Measurements from ENCODE around the gene ZNF101. TPM values are rescaled to one million over a fixed set of nuclear protein-coding genes. Genes with fewer than 3 reads are reported as not detected.

Gene ZNF101
- 1.9 and 5.4 TPM in 2 replicates for total RNA-seq

DNA sequence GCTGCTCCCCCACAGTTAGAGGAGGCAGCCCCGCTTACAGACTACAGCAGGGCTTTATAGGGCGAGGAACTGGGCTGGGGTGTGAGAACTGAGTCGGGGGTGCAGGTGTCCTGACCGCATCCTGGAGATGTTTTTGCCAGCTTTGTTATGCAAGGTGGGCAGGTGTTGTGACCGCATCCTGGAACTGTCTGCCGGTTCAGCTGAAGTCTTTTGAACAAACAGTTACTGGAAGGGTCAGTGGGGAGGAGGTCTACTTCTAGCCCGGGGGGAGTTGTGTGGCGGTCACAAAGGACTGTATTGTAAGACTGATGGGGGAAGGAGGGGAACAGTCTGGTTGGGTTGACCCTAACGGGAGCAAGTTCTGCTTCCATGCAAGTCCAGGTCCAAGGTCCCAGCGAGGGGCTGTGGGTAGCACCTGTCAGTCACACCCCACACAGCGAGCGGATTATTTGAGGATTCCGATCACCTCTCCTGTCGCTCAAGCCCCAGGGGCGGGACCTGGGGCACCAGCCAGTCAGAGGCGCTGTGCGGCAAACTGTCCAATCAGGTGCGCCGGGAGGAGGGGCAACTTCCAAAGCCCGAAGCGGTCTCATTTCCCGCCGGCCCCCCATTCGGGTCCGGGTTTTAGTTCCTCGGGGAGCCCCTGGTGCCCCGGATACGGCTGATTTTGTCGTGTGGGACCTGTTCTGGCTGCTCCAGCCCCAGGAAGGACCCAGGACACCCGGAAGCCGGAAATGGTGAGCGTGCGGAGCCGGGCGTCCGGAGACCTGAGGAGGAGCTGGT is at the start of gene ZNF101:
Gene ZNF101, plus strand, starts transcription at position 610 of the 783 bp plus-strand sequence. Its CDS starts 125 bp downstream, at position 735.

DNA sequence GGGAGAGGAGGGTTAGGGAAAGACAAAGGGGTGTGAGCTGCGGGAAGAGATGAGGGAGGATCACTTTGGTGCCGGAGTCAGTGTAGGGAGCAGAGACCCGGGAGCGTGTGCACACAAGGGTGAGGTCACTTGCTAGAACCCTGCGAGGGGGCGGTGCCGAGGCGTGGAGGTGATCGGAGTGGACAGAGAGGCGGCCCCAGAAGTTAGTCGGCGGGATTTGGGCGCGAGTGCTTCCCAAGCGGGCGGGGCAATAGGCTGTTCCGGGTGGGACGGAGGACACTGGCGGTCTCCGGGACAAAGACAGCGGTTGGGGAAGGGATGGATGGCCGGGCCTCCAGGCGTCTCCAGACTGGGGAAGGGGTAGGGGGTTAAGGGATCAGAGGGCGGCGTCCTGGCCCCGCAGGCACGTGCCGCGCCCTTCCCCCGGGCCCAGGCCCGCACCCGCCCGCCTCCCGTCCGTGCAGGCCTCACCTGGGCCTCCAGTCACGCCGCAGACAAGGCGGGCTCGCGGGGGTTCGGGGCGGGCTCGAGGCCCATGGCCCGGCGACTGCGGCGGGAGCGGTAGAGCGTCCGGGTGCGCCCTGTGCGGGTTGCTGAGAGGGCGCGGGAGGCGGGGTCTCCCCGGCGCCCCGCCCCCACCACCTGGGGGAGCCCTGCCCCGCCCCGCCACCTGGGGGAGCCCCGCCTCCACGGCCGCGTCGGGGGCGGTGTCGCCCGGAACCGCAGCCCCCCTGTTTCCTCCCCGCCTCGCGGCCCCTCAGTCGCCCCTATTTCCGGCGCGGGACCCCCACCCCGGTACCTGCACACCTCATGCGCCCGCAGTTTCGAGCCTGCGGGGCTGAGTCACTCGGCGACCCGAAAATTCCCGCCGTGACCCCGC is 40.8 kb upstream of the ZNF101 start, which contains the start of gene LPAR2:
Gene LPAR2, minus strand, starts transcription at position 600 of the 880 bp plus-strand sequence. CDS start 945 bp downstream, outside the sequence.

DNA sequence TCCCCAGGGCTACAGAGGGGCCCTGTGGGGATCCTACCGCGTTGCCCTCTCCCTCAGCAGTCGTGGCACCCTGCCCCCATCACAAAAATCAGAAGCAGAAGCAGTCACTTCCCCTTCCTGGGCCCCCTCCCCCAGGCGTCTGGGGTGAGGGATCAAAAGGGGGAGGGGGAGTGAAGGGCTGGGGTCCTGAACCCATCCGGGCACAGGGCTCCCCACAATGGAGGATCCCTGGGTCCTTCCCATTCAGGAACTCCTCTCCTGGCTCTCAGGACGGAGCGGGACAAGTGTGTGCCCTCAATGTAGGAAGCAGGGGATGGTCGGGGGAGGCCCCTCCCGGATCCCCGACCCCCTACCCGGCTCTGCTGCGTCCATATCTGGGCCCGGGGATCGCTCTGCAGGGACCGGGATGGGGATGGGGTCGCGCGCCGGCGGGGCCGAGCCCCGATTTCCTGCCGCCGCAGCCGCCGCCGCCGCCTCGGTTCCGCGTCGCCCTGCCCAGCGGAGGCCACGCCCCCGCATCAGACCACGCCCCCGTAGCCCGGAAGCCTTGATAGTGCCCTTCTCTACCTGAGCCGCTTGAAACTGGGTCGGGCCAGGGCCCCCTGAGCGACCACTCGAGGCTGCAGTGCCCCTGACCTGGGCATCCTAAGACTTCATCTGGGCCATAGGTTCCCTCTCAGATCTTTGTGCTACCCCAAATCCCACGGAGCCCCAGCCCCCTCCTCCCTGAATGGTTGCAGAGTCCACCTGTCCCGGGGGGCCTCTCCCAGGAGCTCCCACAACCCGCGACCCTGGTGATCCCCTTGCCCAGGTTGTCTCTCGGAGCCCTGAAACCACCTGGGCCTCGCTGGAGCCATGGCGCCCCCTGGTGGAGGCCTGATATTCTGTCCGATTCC is 25.2 kb upstream of the ZNF101 start, which contains the start of gene GMIP:
Gene GMIP, minus strand, starts transcription at position 500 of the 896 bp plus-strand sequence. Its CDS starts 128 bp downstream, at position 372.

DNA sequence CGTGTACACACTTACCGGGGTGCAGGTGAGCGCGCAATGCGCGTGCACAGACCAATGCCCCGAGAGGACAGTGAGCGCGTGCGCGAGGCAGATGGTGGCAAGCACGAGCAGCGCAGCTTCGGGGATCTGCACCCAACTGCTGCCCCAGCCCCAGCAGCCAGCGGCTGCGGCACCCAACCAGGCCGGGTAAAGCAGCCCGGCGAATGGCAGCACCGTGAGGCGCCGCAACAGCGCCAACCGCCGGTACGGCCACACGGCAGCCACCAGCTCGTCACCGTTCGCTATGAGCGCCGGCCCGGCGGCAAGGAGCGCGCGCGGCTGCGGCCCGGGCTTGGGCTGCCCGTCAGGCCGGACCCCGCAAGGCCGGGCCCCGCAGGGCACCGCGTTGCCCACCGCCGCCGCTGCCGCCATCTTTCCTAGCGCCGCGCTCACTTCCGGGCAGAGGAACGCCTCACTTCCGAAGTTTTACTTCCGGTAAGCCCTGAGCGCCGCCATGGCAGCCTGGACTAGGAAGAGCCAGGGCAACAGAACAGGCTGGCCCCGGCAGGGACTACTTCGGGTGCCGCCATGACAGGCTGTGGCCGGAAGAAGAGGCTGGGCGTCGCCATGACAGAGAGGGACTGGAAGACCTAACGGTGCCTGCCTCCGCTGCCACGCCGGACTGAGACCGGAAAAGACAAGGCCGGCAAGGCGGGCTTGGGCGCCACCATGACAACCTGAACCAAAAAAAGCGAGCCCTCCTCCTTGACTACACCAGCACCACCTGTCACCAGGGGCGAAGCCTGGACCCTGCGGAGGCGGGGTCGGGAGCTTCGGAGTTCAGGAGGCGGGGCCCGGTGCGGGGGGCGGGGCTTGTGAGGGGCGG is 5.2 kb upstream of the ZNF101 start, which contains the start of gene ATP13A1:
Gene ATP13A1, minus strand, starts transcription at position 421 of the 865 bp plus-strand sequence. Its CDS starts 10 bp downstream, at position 411.

DNA sequence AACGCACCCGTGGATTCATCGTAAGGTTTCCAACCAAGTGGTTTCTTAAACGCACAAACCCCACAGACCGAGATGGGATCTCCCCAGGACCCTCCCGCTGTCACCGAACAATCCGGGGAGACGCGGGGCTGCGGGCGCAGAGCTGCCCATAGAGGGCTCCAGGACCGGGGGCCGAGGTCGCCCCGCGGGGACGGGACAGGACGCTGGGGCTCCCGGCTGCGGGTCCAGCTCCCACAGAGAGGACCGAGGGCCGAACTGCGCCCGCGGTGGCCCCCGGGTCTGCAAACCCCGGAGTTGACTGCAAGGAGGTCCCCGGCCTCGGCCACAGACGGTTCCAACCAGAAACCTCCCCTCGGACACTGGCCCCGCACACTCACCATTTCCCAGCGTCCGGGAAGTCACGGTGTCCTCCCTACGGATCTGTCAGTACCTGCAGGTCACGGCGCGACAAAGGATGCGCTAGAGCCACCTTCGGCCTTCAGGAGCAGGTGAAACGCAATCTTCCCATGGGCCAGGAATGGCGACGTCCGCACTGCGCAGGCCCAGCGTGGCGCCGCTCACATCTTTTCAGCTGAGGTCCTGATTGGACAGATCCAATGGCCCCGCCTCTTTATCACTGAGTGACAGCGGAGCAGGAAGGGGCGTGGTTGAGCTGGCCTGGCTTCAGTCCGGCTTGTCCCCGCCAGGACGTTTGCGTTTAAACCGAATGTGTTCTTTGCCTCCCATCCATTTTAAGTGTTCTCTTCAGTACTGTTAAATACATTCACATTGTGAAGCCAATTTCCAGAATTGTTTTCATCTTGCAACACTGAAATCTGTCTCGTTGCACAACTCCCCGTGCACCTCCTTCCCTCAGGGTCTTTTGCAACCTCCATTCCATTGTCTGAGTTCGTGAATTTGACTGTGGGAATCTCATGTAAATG is 64.2 kb downstream of the ZNF101 start, which contains the start of gene ZNF14:
Gene ZNF14, minus strand, starts transcription at position 534 of the 923 bp plus-strand sequence. Its CDS starts 154 bp downstream, at position 380.

Other genes starting within 250 kb of the ZNF101 start
- 1.6 and 2.3 TPM in 2 replicates for gene TSSK6, start 153.3 kb upstream of the ZNF101 start, total RNA-seq
- gene NDUFA13, start 152.6 kb upstream of the ZNF101 start, total RNA-seq, result 105 and 169 TPM in 2 replicates
- gene YJEFN3, start 139.9 kb upstream of the ZNF101 start, total RNA-seq, result 0.51 and 0.98 TPM in 2 replicates
- gene CILP2, start 130.6 kb upstream of the ZNF101 start, total RNA-seq, result 0.63 TPM in 1 of 2 replicates, not detected in the other
- 1.8 and 2.0 TPM in 2 replicates for gene PBX4, start 50.2 kb upstream of the ZNF101 start, total RNA-seq
- 14.7 and 19.8 TPM in 2 replicates for gene LPAR2, start 40.6 kb upstream of the ZNF101 start, total RNA-seq
- 8.0 and 8.8 TPM in 2 replicates for gene GMIP, start 25.2 kb upstream of the ZNF101 start, total RNA-seq
- 56.0 and 58.3 TPM in 2 replicates for gene ATP13A1, start 5.2 kb upstream of the ZNF101 start, total RNA-seq
- gene ZNF14, start 64.3 kb downstream of the ZNF101 start, total RNA-seq, result 1.5 and 2.8 TPM in 2 replicates
- 14.5 and 35.9 TPM in 2 replicates for gene ZNF506, start 152.9 kb downstream of the ZNF101 start, total RNA-seq
- 3.2 and 3.9 TPM in 2 replicates for gene ZNF253, start 197.0 kb downstream of the ZNF101 start, total RNA-seq
- gene ZNF93, start 232.1 kb downstream of the ZNF101 start, total RNA-seq, result 4.3 and 15.0 TPM in 2 replicates

Data from mesangial cell (primary cell).